Measurements from ENCODE around the gene PPFIA3.

DNA sequence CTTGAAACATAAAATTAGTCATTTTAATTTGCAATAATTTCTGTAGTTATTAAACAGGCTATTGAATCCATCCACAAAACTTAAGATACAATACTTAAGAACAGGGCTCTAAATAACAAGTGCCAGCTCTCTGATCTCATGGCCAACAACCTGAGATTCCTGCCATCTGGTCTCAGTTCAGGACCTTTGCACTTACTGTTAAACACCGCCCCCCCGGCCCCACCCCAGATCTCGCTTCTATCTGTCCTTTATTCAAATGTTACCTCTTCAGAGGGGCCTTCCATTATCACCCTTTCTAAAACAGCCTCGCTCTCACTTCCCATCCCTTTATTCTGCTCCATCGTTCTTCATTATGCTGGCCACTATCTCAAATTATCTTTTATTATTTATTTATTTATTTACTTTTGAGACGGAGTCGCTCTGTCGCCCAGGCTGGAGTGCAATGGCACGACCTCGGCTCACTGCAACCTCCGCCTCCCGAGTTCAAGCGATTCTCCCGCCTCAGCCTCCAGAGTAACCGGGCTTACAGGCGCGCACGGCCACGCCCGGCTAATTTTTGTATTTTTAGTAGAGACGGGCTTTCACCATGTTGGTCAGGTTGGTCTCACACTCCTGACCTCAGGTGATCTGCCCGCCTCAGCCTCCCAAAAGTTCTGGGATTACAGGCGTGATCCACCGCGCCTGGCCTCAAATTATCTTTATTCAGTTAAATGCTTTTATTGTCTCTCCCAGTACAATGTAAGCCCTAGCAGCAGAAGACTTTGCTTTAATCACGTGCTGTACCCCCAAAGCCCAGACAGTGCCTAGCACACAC, 34.9 kb upstream of the PPFIA3 start:
- TF ChIP-seq, protein P1, sequence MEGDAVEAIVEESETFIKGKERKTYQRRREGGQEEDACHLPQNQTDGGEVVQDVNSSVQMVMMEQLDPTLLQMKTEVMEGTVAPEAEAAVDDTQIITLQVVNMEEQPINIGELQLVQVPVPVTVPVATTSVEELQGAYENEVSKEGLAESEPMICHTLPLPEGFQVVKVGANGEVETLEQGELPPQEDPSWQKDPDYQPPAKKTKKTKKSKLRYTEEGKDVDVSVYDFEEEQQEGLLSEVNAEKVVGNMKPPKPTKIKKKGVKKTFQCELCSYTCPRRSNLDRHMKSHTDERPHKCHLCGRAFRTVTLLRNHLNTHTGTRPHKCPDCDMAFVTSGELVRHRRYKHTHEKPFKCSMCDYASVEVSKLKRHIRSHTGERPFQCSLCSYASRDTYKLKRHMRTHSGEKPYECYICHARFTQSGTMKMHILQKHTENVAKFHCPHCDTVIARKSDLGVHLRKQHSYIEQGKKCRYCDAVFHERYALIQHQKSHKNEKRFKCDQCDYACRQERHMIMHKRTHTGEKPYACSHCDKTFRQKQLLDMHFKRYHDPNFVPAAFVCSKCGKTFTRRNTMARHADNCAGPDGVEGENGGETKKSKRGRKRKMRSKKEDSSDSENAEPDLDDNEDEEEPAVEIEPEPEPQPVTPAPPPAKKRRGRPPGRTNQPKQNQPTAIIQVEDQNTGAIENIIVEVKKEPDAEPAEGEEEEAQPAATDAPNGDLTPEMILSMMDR (IDR thresholded peaks at IDR 0.05 in 4 of 5, conservative IDR thresholded peaks at IDR 0.05 in 1 of 5), result no peak
- no peak for TF ChIP-seq POLR2A (IDR thresholded peaks at IDR 0.05)

Measured in gastrocnemius medialis (tissue), 4 donors.